GM19193 (cell line): ENCODE results near the gene CCNY.

ENCODE experiments used
- POLR2A ChIP-seq: IDR thresholded peaks from 4 replicates; pipeline ENCODE4 v1.6.1; 2011; ENCODE audit not compliant: insufficient read depth, insufficient read length; ENCODE audit errors: extremely low read depth

CCNY gene

GRCh38 chr10:35505241-35505873 is 169.0 kb downstream of the CCNY start:
- TF ChIP-seq POLR2A: no peak

GRCh38 chr10:35506741-35507140 is 170.4 kb downstream of the CCNY start:
- TF ChIP-seq POLR2A: no peak

GRCh38 chr10:35507519-35508109 is 171.3 kb downstream of the CCNY start:
- TF ChIP-seq POLR2A: no peak

GRCh38 chr10:35508647-35509046 is 172.3 kb downstream of the CCNY start:
- no peak for TF ChIP-seq POLR2A

GRCh38 chr10:35510891-35511290 is 174.6 kb downstream of the CCNY start:
- no peak for TF ChIP-seq POLR2A

GRCh38 chr10:35511647-35512046 is 175.3 kb downstream of the CCNY start:
- no peak for TF ChIP-seq POLR2A

GRCh38 chr10:35516102-35516670 is 179.9 kb downstream of the CCNY start:
- TF ChIP-seq POLR2A: no peak

- no peak for TF ChIP-seq POLR2A
Measured at GRCh38 chr10:35517431-35518181, 181.3 kb downstream of the CCNY start.

GRCh38 chr10:35520996-35521395 is 184.7 kb downstream of the CCNY start:
- TF ChIP-seq POLR2A: no peak

- TF ChIP-seq POLR2A: no peak
Measured at GRCh38 chr10:35523670-35524225, 187.4 kb downstream of the CCNY start.

- no peak for TF ChIP-seq POLR2A
Measured at GRCh38 chr10:35526746-35527145, 190.4 kb downstream of the CCNY start.

GRCh38 chr10:35532141-35532540 is 195.8 kb downstream of the CCNY start:
- TF ChIP-seq POLR2A: no peak

GRCh38 chr10:35533565-35533964 is 197.3 kb downstream of the CCNY start:
- no peak for TF ChIP-seq POLR2A

- TF ChIP-seq POLR2A: no peak
Measured at GRCh38 chr10:35535136-35535535, 198.8 kb downstream of the CCNY start.

- TF ChIP-seq POLR2A: no peak
Measured at GRCh38 chr10:35536789-35537188, 200.5 kb downstream of the CCNY start.

GRCh38 chr10:35540296-35541164 is 204.2 kb downstream of the CCNY start:
- TF ChIP-seq POLR2A: no peak
